C4-2B (cell line): ENCODE results near the gene LUZP1.

ENCODE experiments used
- CTCF ChIP-seq: fragments of 450-650 bp; conservative IDR thresholded peaks from 2 replicates; pipeline ENCODE4 v1.5.1; 2017; ENCODE audit warnings: mild to moderate bottlenecking
- ZFX ChIP-seq: fragments of 450-650 bp; IDR thresholded peaks from 2 replicates; pipeline ENCODE4 v1.6.1; 2017

- TF ChIP-seq CTCF, result no peak
- TF ChIP-seq ZFX, result no peak
Observed at GRCh38 chr1:23065385-23065784, 103.3 kb downstream of the LUZP1 start.
